ENCODE data around the gene RBM4B. TPM values are rescaled to one million over a fixed set of nuclear protein-coding genes. Genes with fewer than 3 reads are reported as not detected.
"Not testable (repeated sequence)": the region's sequence is repeated elsewhere in the genome, so short reads cannot be mapped to it uniquely, and the experiment has no call there.

Gene RBM4B
- total RNA-seq: 10 to 100 TPM; 12.2 to 15.5 TPM

GRCh38 chr11:66677599-66678375 is at the start of gene RBM4B:
Gene RBM4B (minus strand): TSS chr11:66677887. CDS start chr11:66677079, 808 bp downstream.
- H3K27me3 Mint-ChIP-seq: no peaks in the 10 kb centered on the region
- peak within 1 kb of the TSS; percentile 97 for H3K27ac Mint-ChIP-seq
- DNase-seq: peak; percentile 96
- peaks cover 35% of the 10 kb centered on the region for H3K4me1 Mint-ChIP-seq
- peak within 1 kb of the TSS; percentile 93 for H3K4me3 Mint-ChIP-seq
- no peaks in the 10 kb centered on the region for H3K9me3 Mint-ChIP-seq
- H3K36me3 Mint-ChIP-seq: peaks cover 18% of the 10 kb centered on the region

- no peak for DNase-seq
- H3K9me3 Mint-ChIP-seq: no peaks in the 10 kb centered on the region
- H3K4me1 Mint-ChIP-seq: peaks cover 13% of the 10 kb centered on the region
- peaks cover 3% of the 10 kb centered on the region for H3K36me3 Mint-ChIP-seq
- peaks cover 57% of the 10 kb centered on the region for H3K27me3 Mint-ChIP-seq
- no peak overlapping the region for H3K4me3 Mint-ChIP-seq
- no peak overlapping the region for H3K27ac Mint-ChIP-seq
Observed at GRCh38 chr11:66725647-66726046, 48.0 kb upstream of the RBM4B start.

GRCh38 chr11:66725114-66725513 is 47.4 kb upstream of the RBM4B start:
- peaks cover 3% of the 10 kb centered on the region for H3K36me3 Mint-ChIP-seq
- H3K27me3 Mint-ChIP-seq: peaks cover 60% of the 10 kb centered on the region
- H3K4me3 Mint-ChIP-seq: no peak overlapping the region

GRCh38 chr11:66724167-66724566 is 46.5 kb upstream of the RBM4B start:
- H3K27me3 Mint-ChIP-seq: peaks cover 51% of the 10 kb centered on the region
- H3K4me3 Mint-ChIP-seq, H3K9me3 Mint-ChIP-seq, DNase-seq, H3K36me3 Mint-ChIP-seq, H3K27ac Mint-ChIP-seq: not testable (repeated sequence)
- peaks cover 13% of the 10 kb centered on the region for H3K4me1 Mint-ChIP-seq

More at GRCh38 chr11:66725114-66725513, 47.4 kb upstream of the RBM4B start:
- Mint-ChIP-seq H3K27ac (no peak overlapping the region), H3K4me1 (peaks cover 13% of the 10 kb centered on the region), H3K9me3 (no peaks in the 10 kb centered on the region)
- DNase-seq: no peak

GRCh38 chr11:66723693-66724092 is 46.0 kb upstream of the RBM4B start:
- Mint-ChIP-seq H3K9me3 (no peaks in the 10 kb centered on the region), H3K27ac (no peak overlapping the region), H3K27me3 (peaks cover 46% of the 10 kb centered on the region), H3K4me3 (no peak overlapping the region), H3K4me1 (peaks cover 9% of the 10 kb centered on the region), H3K36me3 (peaks cover 2% of the 10 kb centered on the region)
- DNase-seq: no peak

GRCh38 chr11:66722745-66723651 is 45.3 kb upstream of the RBM4B start:
- peaks cover 6% of the 10 kb centered on the region for H3K4me1 Mint-ChIP-seq
- no peak overlapping the region for H3K27ac Mint-ChIP-seq
- H3K27me3 Mint-ChIP-seq: peaks cover 49% of the 10 kb centered on the region
- H3K36me3 Mint-ChIP-seq: no peaks in the 10 kb centered on the region
- H3K9me3 Mint-ChIP-seq: no peaks in the 10 kb centered on the region
- DNase-seq: no peak
- no peak overlapping the region for H3K4me3 Mint-ChIP-seq

GRCh38 chr11:66721939-66722338 is 44.3 kb upstream of the RBM4B start:
- H3K36me3 Mint-ChIP-seq: no peaks in the 10 kb centered on the region
- no peak overlapping the region for H3K27ac Mint-ChIP-seq
- H3K9me3 Mint-ChIP-seq: no peaks in the 10 kb centered on the region
- peaks cover 1% of the 10 kb centered on the region for H3K4me1 Mint-ChIP-seq
- peaks cover 52% of the 10 kb centered on the region for H3K27me3 Mint-ChIP-seq
- DNase-seq: no peak
- H3K4me3 Mint-ChIP-seq: no peak overlapping the region

- Mint-ChIP-seq H3K4me3 (no peak overlapping the region), H3K9me3 (no peaks in the 10 kb centered on the region), H3K27ac (no peak overlapping the region), H3K36me3 (no peaks in the 10 kb centered on the region), H3K4me1 (no peaks in the 10 kb centered on the region), H3K27me3 (peaks cover 43% of the 10 kb centered on the region)
- DNase-seq: no peak
Observed at GRCh38 chr11:66720899-66721470, 43.3 kb upstream of the RBM4B start.

- H3K27ac Mint-ChIP-seq: no peak overlapping the region
- H3K36me3 Mint-ChIP-seq: no peaks in the 10 kb centered on the region
- peak overlapping the region; percentile 55 for H3K4me3 Mint-ChIP-seq
- DNase-seq: peak; percentile 66
- H3K27me3 Mint-ChIP-seq: peaks cover 37% of the 10 kb centered on the region
- H3K4me1 Mint-ChIP-seq: no peaks in the 10 kb centered on the region
- H3K9me3 Mint-ChIP-seq: no peaks in the 10 kb centered on the region
Observed at GRCh38 chr11:66720223-66720898, 42.7 kb upstream of the RBM4B start.

GRCh38 chr11:66719111-66719872 is 41.6 kb upstream of the RBM4B start:
- peaks cover 27% of the 10 kb centered on the region for H3K27me3 Mint-ChIP-seq
- no peaks in the 10 kb centered on the region for H3K36me3 Mint-ChIP-seq
- H3K4me3 Mint-ChIP-seq: no peak overlapping the region
- H3K27ac Mint-ChIP-seq: no peak overlapping the region
- no peaks in the 10 kb centered on the region for H3K4me1 Mint-ChIP-seq
- no peak for DNase-seq
- H3K9me3 Mint-ChIP-seq: no peaks in the 10 kb centered on the region

- H3K9me3 Mint-ChIP-seq: no peaks in the 10 kb centered on the region
- H3K4me1 Mint-ChIP-seq: no peaks in the 10 kb centered on the region
- H3K27ac Mint-ChIP-seq: no peak overlapping the region
- H3K4me3 Mint-ChIP-seq: no peak overlapping the region
- peaks cover 27% of the 10 kb centered on the region for H3K27me3 Mint-ChIP-seq
- H3K36me3 Mint-ChIP-seq: no peaks in the 10 kb centered on the region
- DNase-seq: no peak
Observed at GRCh38 chr11:66718320-66718971, 40.8 kb upstream of the RBM4B start.

GRCh38 chr11:66717925-66718319 is 40.2 kb upstream of the RBM4B start:
- no peaks in the 10 kb centered on the region for H3K36me3 Mint-ChIP-seq
- H3K4me3 Mint-ChIP-seq: no peak overlapping the region
- DNase-seq: no peak
- H3K9me3 Mint-ChIP-seq: no peaks in the 10 kb centered on the region
- peaks cover 24% of the 10 kb centered on the region for H3K27me3 Mint-ChIP-seq
- H3K4me1 Mint-ChIP-seq: no peaks in the 10 kb centered on the region
- no peak overlapping the region for H3K27ac Mint-ChIP-seq

GRCh38 chr11:66716996-66717395 is 39.3 kb upstream of the RBM4B start:
- H3K27me3 Mint-ChIP-seq: peaks cover 20% of the 10 kb centered on the region
- no peak overlapping the region for H3K27ac Mint-ChIP-seq
- H3K9me3 Mint-ChIP-seq: no peaks in the 10 kb centered on the region
- no peaks in the 10 kb centered on the region for H3K4me1 Mint-ChIP-seq
- no peaks in the 10 kb centered on the region for H3K36me3 Mint-ChIP-seq
- no peak for DNase-seq
- no peak overlapping the region for H3K4me3 Mint-ChIP-seq
